Activated CD4-positive, alpha-beta T cell treated with anti-CD3 and anti-CD28 coated beads for 24 hours (primary cell): ENCODE data around the gene IQCF5.
"Not testable (repeated sequence)": the region's sequence is repeated elsewhere in the genome, so short reads cannot be mapped to it uniquely, and the experiment has no call there.

Experiments
- DNase-seq, 2 donors: peaks; one replicate each; pipeline ENCODE4 v3.0.0-alpha.2; 2020; ENCODE audit warnings: low read depth in 2 of 2

The IQCF5 gene

DNA sequence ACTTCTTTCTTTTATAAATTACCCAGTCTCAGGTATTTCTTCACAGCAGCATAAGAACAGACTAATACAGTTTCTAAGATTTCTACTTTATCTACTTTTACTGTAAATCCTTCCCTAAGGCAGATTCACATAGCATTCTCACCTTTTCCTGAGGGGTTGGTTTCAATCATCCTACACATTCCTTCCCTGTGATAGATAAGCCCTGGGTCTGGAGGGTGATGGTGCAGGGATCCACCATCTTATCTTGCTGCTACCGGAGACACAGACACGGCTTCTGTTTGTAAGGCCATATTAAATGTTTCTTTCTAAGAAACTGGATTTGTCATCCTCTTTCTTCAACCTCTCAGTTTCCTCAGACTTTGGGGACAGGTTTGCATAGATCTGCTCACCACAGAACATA lies 6.1 kb downstream of the IQCF5 start:
- no peak for DNase-seq

DNA sequence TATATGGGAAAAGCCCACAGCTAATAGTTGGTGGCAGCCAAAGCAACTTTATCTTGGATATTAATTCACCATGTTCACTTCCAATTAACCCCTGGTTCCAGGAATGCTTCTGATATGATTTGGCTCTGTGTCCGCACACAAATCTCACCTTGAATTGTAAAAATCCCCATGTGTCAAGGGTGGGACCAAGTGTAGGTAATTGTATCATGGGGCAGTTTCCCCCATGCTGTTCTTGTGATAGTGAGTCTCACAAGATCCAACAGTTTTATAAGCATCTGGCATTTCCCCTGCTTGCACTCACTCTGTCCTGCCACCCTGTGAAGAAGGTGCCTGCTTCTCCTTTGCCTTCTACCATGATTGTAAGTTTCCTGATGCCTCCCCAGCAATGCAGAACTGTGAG lies 6.5 kb downstream of the IQCF5 start:
- not testable (repeated sequence) for DNase-seq

DNA sequence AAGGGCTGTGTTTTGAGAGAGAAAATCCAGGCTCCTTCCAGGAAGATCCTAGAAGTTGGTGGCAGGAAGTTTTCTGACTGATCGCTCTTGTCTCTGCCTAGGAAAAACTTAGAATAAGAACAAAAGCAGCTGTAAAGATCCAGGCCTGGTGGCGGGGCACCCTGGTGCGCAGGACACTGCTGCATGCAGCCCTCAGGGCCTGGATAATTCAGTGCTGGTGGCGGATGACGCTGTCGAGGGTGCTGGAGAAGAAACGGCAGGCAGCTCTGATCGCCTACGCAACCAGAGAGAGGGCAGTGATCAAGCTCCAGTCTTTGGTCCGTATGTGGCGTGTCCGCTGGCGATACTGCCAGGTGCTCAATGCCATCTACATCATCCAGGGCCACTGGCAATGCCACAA lies 12.5 kb downstream of the IQCF5 start:
- no peak for DNase-seq

DNA sequence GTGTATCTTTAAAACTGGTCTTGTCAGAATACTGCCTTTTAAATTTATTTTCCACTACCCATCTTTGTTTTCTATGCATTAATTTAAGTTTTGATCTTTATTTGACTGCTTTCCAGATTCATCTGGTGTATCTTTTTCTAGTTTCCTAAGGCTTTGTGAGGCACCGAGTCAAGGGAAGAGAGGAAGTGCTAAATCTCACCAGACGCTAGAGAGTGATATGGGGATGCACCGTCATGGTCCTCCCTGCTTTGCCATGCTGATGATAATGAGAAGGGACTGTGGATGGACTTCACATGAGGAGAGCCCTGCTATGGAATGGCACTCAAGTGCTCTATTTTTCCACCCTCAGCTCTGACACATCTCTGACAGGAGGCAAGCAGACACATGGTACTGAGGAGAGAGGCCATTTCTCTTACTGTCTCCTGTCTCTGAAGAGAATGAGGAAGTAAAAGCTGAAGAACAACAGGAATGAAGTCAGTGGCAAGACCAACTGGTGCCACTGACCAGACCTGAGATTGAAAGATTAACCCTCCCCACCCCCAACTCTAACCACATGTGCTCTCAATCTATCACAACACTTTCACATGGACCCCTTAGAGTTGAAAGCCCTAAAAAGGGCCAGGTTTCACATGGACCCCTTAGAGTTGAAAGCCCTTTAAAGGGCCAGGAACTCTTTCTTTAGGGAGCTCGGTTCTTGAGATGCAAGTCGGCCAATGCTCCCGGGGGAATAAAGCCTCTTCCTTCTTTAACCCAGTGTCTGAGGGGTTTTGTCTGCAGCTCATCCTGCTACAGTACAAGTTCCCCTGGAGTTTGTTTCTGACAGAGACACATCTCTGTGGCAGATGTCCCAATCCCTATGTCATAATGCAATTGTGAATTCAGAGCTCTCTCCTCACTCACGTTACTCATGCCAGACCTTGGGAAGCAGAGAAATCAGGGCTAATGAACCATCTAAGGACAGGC lies 14.4 kb downstream of the IQCF5 start, which contains the start of gene IQCF2:
Gene IQCF2, plus strand, starts transcription at position 913 of the 963 bp plus-strand sequence. CDS start 52 bp downstream, outside the sequence.
- DNase-seq: no peak

DNA sequence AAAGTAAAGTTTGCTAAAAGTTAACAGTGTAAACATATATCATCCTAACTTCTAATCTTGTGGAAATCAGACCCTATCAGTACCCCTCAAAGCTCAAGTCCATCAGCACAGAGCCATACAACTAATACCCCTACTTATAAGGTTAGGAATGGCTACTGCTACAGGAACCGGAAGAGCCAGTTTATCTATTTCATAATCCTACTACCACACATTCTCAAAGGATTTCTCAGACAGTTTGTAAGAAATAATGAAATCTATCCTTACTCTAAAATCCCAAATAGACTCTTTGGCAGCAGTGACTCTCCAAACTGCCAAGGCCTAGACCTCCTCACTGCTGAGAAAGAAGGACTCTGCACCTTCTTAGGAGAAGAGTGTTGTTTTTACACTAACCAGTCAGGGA lies 20.0 kb downstream of the IQCF5 start:
- not testable (repeated sequence) for DNase-seq

DNA sequence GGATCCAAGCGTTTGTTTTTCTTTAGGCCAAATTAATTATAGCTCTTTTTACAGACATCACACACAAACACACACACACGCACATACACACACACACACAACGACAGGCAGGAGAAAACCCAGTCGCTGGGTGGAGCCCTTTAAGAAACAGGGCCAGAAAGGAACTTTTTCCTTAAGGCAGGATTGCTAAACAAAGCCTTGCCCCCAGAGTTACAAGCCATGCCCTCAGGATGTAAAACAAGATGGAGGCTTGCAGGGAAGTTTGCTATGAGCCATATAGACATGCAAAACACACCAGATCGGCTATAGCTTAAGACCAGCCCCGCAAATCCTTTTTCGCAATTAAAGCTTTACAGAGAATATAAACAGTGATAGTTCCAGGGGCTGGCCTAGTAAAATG lies 30.3 kb downstream of the IQCF5 start:
- no peak for DNase-seq

DNA sequence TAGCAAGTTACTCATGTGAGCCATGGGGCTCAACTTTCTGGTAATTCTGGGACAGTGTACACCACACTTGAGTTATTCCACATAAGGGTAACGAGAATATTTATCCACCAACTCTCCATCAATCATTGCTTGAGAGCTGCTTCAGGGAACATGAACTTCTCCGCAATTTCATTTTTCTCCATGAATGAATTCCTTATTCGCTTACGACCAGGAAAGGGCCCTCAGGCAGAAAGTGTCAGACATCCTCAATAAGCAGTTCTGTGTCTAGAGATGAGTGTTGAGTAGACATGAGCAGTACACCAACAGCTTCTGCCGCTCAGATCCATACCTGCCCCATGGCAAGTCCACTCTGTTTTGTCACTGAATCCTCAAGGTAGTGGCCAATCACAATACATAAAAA lies 38.8 kb downstream of the IQCF5 start:
- no peak for DNase-seq

DNA sequence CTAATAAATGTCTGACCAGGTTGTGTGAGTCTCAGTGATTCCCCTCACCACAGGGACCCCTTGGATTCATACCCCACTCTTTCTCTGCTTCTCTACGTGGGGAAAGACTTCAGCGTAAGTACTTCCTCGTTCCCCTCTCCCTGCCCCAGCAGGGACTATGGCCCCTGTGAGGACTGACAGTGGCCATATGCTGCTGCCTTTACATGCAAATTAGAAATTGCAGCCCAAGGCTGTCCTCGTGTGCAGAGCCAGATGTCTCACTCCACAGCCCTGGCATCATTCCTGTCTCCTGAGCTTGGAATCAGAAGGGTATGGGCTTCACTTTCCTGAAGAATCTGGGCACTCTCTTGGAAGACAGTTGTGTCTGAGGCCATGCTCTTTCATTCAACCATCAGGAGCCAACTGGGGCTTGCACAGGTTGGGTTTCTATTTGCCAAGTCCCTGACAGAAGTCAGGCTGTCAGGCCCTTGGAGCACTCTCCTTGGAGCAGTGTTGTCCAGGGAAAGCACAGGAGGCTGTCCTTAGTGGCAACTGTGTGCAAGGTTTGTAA lies 44.5 kb downstream of the IQCF5 start:
- DNase-seq: no peak

DNA sequence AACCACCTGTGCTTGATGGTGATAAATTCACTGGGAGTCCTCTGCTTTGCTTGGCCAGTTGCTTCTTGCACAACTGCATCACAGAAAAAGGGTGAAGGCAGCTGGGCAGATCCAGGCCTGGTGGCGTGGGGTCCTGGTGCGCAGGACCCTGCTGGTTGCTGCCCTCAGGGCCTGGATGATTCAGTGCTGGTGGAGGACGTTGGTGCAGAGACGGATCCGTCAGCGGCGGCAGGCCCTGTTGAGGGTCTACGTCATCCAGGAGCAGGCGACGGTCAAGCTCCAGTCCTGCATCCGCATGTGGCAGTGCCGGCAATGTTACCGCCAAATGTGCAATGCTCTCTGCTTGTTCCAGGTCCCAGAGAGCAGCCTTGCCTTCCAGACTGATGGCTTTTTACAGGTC lies 45.1 kb downstream of the IQCF5 start:
- DNase-seq: no peak

DNA sequence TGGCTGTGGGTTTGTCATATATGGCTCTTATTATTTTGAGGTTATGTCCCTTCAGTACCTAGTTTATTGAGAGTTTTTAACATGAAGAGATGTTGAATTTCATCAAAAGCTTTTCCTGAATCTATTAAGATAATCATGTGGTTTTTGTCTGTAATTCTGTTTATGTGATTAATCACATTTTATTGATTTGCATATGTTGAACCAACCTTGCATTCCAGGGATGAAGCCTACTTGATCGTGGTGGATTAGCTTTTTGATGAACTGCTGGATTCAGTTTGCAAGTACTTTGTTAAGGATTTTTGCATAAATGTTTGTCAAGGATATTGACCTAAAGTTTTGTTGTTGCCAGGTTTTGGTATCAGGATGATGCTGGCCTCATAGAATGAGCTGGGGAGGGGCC lies 47.1 kb downstream of the IQCF5 start:
- DNase-seq: no peak
